Body of pancreas (tissue), 4 donors: Measurements from ENCODE around the gene ICOS.

Source experiments
- POLR2A ChIP-seq, 3 donors: fragments of 450-650 bp; IDR thresholded peaks; one replicate each; pipeline ENCODE4 v1.6.1; 2016; ENCODE audit warnings: antibody characterized with exemption in 3 of 3, mild to moderate bottlenecking in 2 of 3
- TF ChIP-seq, protein P1 (sequence below), 7 experiments: fragments of 450-650 bp in 4 of 7; fragments of 200-600 bp in 3 of 7; sonication (generic) in 3 of 7; IDR thresholded peaks; one replicate each; pipeline ENCODE4 v1.5.1; 2016 to 2019; ENCODE audit warnings: antibody characterized with exemption in 7 of 7

DNA sequence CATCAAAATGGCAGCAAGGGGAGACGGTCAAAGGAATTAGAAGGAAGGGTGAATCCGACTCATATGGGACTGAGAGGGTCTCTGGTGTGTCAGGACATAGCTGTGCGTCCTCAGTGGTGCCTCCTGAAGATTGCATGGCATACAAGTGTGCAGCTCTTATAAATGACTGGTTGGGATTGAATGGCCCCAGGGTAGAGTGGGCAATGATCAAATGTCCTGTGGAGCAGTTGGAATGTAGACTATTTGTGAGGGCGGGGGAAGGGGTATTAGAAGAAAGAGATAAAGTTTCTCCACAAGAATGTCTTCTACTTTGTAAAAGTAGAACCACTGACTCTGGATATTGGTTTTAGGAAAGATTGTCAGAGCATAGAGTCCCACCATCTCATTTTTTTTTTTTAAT lies 44.4 kb upstream of the ICOS start:
- no peak for TF ChIP-seq POLR2A (IDR thresholded peaks at IDR 0.05)
- TF ChIP-seq, protein P1, sequence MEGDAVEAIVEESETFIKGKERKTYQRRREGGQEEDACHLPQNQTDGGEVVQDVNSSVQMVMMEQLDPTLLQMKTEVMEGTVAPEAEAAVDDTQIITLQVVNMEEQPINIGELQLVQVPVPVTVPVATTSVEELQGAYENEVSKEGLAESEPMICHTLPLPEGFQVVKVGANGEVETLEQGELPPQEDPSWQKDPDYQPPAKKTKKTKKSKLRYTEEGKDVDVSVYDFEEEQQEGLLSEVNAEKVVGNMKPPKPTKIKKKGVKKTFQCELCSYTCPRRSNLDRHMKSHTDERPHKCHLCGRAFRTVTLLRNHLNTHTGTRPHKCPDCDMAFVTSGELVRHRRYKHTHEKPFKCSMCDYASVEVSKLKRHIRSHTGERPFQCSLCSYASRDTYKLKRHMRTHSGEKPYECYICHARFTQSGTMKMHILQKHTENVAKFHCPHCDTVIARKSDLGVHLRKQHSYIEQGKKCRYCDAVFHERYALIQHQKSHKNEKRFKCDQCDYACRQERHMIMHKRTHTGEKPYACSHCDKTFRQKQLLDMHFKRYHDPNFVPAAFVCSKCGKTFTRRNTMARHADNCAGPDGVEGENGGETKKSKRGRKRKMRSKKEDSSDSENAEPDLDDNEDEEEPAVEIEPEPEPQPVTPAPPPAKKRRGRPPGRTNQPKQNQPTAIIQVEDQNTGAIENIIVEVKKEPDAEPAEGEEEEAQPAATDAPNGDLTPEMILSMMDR (IDR thresholded peaks at IDR 0.05) = no peak
